HG03097 (cell line): ENCODE results near the gene BSND.
"Not testable (repeated sequence)": the region's sequence is repeated elsewhere in the genome, so short reads cannot be mapped to it uniquely, and the experiment has no call there.

Experiments used
- ATAC-seq: cut with Tn5 transposase; IDR thresholded peaks from one replicate; pipeline ENCODE4 v1.9.1; 2021; ENCODE audit not compliant: unreplicated experiment, low FRiP score

BSND gene

GRCh38 chr1:55015123-55015522, 16.4 kb downstream of the BSND start:
- no peak for ATAC-seq

DNA sequence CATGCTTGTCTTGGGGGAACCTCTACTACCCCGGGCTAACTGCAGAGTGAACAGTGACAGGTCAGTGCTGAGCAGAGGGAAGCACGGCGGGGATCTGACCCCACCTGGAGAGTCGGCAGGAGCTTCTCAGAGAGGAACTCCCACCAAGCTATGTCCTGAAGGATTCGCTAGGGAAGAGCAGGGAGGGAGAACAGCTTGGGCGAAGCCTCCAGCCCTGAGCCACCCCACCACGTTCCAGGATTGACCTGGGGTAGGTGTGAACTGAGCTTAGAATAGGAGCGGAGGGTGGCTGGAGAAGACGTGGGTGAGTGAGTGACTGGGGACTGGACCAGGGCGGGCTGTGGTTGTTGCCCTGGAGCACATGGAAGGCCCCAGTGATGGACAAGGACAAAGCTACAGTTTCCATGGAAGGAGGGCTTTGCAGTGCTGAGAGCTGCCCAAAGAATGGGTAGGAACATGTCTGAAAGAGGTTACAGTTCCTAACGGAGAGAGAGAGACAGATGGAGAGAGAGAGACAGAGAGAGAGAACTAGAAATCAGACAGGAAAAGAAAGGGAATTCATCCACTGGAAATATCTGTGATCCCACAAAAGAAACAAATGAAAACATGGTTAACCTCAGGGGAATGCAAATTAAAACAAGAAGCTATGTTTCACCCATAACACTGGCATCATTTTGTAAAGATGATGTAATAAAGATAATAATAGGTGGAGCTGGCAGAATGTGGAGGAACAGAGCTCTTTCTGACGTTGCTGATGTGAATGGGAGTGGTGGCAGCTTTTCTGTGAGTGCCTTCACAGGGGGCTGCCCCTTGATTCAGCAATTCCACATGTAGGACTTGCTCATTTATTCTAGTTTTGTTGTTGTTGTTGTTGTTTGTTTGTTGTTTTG, 17.2 kb downstream of the BSND start:
- ATAC-seq = no peak

GRCh38 chr1:55018395-55018794, 19.7 kb downstream of the BSND start:
- no peak for ATAC-seq

DNA sequence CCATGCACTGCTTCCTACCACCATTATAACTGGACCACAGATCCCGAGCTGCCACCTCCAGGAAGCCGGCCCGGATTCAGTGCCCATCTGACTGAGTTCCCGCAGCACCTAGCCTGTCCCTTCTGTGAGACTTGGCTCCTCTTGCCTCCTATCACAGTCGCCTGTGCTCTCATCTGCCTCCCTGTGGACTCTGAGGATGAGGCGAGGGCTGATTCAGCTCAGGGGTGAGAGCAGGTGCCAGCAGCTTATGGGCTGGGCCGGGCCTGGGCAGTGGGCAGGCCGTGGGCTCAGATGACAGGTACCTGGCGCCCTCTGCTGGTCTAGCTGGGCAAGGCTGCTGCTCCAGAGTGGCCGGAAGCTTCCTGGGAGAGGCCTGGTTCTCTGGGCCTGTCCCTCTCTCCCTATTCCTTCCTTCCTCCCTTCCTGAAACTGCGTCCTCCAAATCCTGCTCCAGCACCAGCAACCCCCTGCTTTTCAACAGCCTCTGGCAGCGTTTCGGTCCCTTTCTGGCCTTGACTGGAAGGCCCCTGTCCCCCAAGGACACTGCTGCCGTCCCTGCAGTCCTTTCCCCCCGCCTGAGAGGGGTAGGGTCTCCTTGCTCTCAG, 23.3 kb downstream of the BSND start:
- ATAC-seq = no peak

DNA sequence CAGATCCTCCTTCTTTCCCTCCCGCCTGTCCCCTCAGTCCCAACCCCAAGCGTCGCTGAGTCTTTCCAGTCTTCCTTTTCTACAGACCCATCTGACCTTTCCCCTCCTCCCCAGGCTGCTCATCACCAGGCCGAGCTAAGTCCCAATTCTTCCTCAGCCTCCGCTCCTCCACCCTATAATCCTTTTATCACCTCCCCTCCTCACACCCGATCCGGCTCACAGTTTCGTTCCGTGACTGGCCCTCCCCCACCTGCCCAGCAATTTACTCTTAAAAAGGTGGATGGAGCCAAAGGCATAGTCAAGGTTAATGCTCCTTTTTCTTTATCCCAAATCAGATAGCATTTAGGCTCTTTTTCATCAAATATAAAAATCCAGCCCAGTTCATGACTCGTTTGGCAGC, 25.4 kb downstream of the BSND start:
- not testable (repeated sequence) for ATAC-seq

GRCh38 chr1:55026682-55027081, 27.9 kb downstream of the BSND start:
- not testable (repeated sequence) for ATAC-seq

GRCh38 chr1:55031098-55031497, 32.4 kb downstream of the BSND start:
- ATAC-seq = not testable (repeated sequence)

- ATAC-seq = no peak
These were observed 34.5 kb downstream of the BSND start for GRCh38 chr1:55033265-55033614.

DNA sequence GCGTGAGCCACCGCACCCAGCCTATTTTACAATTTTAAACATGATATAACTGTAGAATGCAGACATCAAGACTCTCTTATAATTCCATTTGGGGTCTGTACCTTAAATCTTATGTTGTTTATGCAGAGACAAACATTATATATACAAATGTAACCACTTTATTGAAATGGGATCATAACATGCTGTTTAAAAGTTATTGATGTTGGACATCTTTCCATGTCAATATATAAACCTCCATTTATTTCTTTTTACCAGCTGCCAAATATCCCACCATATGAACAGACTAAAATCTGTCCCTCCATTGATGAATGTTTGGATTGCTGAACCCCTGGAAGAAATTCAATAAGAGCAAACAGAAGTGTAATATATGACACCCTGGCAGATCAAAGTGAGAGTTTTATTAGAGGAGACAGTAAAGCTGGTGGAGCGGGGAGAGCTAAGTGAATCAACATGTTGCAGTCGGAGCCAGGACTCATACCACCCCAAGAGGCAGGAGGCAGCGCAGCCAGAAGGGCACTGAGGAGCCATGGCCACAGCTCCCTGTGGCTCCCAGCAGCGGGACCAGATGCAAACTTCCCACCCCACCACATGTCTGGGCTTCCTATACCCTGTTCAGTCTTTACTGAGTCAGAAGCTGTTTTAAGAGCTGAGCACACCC, 35.9 kb downstream of the BSND start:
- no peak for ATAC-seq

GRCh38 chr1:55035904-55036303, 37.2 kb downstream of the BSND start:
- no peak for ATAC-seq

GRCh38 chr1:55037733-55038551, 39.2 kb downstream of the BSND start:
- no peak for ATAC-seq

DNA sequence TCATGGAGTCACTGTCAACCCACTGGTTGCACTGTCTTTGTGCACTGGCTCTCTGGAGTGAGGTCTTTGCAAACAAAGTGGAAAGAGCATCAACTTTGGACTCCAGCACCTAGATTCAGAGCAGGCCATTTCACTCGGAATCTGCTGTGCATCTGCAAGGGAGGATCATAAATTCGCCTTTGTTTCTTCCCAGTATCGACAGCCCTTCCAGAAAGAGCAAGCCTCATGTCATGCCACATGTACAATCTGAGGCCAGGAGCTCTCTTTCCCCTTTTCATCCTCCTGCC, 39.8 kb downstream of the BSND start:
- no peak for ATAC-seq

GRCh38 chr1:55038974-55039341, 40.2 kb downstream of the BSND start:
- no peak for ATAC-seq

DNA sequence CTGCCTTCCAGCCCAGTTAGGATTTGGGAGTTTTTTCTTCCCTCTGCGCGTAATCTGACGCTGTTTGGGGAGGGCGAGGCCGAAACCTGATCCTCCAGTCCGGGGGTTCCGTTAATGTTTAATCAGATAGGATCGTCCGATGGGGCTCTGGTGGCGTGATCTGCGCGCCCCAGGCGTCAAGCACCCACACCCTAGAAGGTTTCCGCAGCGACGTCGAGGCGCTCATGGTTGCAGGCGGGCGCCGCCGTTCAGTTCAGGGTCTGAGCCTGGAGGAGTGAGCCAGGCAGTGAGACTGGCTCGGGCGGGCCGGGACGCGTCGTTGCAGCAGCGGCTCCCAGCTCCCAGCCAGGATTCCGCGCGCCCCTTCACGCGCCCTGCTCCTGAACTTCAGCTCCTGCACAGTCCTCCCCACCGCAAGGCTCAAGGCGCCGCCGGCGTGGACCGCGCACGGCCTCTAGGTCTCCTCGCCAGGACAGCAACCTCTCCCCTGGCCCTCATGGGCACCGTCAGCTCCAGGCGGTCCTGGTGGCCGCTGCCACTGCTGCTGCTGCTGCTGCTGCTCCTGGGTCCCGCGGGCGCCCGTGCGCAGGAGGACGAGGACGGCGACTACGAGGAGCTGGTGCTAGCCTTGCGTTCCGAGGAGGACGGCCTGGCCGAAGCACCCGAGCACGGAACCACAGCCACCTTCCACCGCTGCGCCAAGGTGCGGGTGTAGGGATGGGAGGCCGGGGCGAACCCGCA, 40.8 kb downstream of the BSND start, which contains the start of gene PCSK9:
PCSK9 (plus strand) TSS at position 207 of the 741 bp plus-strand sequence; CDS start at position 497, 290 bp downstream.
- ATAC-seq = no peak

DNA sequence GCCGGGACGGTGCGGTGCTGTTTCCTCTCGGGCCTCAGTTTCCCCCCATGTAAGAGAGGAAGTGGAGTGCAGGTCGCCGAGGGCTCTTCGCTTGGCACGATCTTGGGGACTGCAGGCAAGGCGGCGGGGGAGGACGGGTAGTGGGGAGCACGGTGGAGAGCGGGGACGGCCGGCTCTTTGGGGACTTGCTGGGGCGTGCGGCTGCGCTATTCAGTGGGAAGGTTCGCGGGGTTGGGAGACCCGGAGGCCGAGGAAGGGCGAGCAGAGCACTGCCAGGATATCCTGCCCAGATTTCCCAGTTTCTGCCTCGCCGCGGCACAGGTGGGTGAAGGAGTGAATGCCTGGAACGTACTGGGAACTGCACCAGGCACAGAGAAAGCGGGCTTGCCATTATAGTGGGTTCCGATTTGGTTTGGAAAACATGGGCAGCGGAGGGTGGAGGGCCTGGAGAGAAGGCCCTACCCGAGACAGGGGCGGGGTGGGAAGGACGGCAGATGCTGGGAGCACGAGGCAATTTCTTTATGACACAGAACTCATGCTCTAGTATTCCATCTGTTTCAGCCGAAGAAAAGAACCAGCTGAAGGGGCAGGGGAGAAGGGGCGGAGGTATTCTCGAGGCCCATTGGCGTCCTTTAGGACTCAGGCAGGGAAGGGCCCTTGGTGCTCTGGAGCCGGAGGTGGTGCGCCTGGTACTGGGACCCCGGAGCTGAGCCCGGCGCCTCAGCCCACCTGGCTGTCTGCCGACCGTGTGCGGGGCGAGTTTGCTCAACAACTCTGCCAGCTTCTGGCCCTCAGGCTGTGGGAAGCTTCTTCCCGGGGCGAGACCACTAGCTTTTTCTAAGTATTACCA, 41.6 kb downstream of the BSND start:
- no peak for ATAC-seq

DNA sequence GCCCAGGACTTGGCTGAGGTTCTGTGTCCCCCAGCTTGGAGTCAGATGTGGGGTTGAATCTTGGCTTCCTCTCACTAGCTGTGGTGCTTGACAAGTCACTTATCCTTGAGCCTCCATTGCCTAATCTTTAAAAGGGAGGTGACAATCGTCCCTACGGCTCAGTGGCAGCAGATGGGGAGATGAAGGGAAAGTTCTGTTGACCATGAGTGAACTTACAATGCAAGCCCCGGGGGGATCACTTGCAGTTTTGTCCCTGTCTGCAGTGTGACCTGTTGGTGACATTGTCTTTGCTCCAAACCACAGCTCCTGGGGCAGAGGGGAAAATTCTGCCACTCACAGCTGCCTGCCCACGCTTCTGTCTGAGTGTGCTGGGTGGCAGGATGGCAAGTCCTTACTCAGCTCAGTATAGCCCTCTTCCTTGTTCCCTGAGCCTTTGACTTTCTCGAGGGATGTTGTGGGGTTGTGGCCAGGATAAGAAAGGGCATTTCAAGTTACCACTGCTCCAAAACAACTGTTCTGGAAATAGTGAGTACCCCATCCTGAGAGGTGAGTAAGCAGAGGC, 42.3 kb downstream of the BSND start:
- ATAC-seq = no peak

GRCh38 chr1:55041613-55042012, 42.9 kb downstream of the BSND start:
- no peak for ATAC-seq

GRCh38 chr1:55043011-55043410, 44.3 kb downstream of the BSND start:
- ATAC-seq = no peak

DNA sequence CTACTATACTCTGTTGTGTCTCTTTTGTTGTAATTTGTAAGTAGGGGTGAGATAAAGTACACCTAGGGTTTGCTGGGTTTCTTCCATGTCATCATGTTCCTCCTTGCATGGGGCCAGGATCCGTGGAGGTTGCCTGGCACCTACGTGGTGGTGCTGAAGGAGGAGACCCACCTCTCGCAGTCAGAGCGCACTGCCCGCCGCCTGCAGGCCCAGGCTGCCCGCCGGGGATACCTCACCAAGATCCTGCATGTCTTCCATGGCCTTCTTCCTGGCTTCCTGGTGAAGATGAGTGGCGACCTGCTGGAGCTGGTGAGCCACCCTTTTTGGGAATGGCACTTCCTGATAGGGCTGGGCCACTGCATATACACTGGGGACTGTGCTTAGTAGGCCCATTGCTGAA, 45.0 kb downstream of the BSND start:
- no peak for ATAC-seq
